ENCODE data around the gene IQCK.

The IQCK gene

DNA sequence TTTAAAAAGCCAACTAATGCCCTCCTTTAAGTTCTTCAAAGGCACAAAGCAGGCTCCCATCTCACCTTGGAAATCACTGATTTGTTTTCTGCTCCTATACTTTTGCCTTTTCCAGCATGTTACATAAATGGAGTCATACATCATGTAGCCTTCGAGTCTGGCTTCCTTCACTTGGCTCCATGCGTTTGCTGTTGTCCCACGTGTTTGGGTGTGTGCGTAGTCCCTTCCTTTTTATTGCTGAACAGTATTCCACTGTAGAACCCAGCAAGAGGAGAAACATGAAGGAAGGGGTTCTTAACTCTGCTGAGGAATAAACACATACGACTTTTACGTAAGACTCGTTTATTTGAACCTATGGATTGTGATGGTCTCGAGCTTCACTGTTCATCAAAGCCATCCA is 84.5 kb downstream of the IQCK start:
- H3K36me3 ChIP-seq (ENCODE audit: insufficient read depth, low read length): no peaks in the 10 kb centered on the region
- TF ChIP-seq POLR2AphosphoS5 (IDR thresholded peaks at IDR 0.05; ENCODE audit: borderline replicate concordance, low read depth, low read length) (no peak), EZH2 (IDR thresholded peaks at IDR 0.05) (no peak), FOXP2 (optimal IDR thresholded peaks at IDR 0.05; ENCODE audit: control extremely low read depth, extremely low read length, insufficient read depth) (no peak)
- no peak overlapping the region for H3K9ac ChIP-seq (ENCODE audit: insufficient read length)
- no peak overlapping the region for H3K4me3 ChIP-seq
- no peak for DNase-seq (ENCODE audit: low read depth, low spot score)
- no peaks in the 10 kb centered on the region; the same call in 1 of the 2 replicates for H3K9me3 ChIP-seq (ENCODE audit: low read depth, low read length)
- no peak overlapping the region for H3K27ac ChIP-seq

DNA sequence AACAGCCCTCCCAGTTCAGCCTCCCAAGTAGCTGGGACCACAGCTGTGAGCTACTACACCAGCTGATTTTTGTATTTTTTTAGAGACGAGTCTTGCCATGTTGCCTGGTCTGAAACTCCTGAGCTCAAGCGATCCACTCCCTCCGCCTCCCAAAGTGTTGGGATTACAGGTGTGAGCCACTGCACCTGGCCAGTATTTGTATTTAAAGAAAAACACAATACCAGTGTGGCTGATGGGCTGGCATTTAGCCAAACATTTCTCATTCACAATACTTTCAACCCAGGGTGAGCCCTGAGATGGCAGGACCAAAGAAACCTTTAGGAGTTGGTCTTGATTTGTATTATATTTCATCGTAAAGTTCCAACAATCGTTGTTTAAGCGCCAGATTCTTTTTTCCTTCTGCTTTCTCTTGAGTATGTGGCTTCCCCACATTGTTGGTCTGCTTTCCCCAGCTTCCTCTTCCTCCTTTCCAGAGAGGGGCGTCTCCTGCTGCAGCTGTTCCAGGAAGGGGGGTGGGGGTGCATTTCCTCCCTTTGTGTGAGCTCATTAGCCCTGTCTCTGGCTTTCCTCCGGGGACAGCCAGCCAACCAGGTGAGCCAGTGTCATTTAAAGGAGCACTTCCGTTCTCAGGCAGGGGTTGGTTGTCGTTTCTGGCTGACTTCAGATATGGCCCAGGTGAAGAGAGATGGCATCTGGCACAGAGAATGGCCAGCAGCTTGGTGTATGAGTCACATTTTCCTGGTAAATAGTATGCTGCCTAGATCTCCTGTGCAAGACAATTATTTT is 86.7 kb downstream of the IQCK start:
- DNase-seq (ENCODE audit: low read depth, low spot score): no peak
- no peak for TF ChIP-seq EZH2 (IDR thresholded peaks at IDR 0.05)
- no peak for TF ChIP-seq POLR2AphosphoS5 (IDR thresholded peaks at IDR 0.05; ENCODE audit: borderline replicate concordance, low read depth, low read length)
- no peak for TF ChIP-seq FOXP2 (optimal IDR thresholded peaks at IDR 0.05; ENCODE audit: control extremely low read depth, extremely low read length, insufficient read depth)
- Histone ChIP-seq H3K9me3 (ENCODE audit: low read depth, low read length) (no peaks in the 10 kb centered on the region; the same call in 1 of the 2 replicates), H3K9ac (ENCODE audit: insufficient read length) (no peak overlapping the region), H3K4me3 (no peak overlapping the region), H3K36me3 (ENCODE audit: insufficient read depth, low read length) (no peaks in the 10 kb centered on the region), H3K27ac (no peak overlapping the region)

DNA sequence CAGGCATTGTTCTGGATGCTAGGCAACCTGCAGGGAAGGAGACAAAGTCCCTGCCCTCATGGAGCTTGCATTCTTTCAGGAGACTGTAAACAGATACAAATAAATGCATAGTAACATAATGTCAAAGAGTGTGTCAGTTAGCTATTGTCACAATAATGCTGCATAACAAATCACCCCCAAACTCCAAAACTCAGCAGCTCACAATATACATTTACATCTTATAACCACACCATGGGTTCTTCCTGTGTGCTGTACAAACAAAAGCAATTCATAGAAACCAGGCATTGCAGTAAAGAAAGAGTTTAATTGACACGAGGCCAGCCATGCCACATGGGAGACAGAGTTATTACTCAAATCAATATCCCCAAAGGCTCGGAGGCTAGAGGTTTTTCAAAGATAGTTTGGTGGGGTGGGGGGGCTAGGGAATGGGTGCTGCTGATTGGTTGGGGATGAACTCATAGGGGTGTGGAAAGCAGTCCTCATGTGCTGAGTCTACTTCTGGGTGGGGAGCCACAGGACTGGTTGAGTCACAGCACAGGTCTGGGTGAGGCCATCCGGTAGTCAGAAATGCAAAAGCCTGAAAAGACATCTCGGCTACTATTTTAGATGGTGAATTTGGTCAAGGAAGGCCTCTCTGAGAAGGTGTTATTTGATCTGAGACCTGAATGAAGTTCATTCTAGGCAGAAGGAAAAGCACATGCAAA is 87.5 kb downstream of the IQCK start:
- DNase-seq (ENCODE audit: low read depth, low spot score): no peak
- Histone ChIP-seq H3K36me3 (ENCODE audit: insufficient read depth, low read length) (no peaks in the 10 kb centered on the region), H3K9me3 (ENCODE audit: low read depth, low read length) (no peaks in the 10 kb centered on the region; the same call in 1 of the 2 replicates), H3K27ac (no peak overlapping the region), H3K9ac (ENCODE audit: insufficient read length) (no peak overlapping the region), H3K4me3 (no peak overlapping the region)
- TF ChIP-seq POLR2AphosphoS5 (IDR thresholded peaks at IDR 0.05; ENCODE audit: borderline replicate concordance, low read depth, low read length) (no peak), EZH2 (IDR thresholded peaks at IDR 0.05) (no peak), FOXP2 (optimal IDR thresholded peaks at IDR 0.05; ENCODE audit: control extremely low read depth, extremely low read length, insufficient read depth) (no peak)

DNA sequence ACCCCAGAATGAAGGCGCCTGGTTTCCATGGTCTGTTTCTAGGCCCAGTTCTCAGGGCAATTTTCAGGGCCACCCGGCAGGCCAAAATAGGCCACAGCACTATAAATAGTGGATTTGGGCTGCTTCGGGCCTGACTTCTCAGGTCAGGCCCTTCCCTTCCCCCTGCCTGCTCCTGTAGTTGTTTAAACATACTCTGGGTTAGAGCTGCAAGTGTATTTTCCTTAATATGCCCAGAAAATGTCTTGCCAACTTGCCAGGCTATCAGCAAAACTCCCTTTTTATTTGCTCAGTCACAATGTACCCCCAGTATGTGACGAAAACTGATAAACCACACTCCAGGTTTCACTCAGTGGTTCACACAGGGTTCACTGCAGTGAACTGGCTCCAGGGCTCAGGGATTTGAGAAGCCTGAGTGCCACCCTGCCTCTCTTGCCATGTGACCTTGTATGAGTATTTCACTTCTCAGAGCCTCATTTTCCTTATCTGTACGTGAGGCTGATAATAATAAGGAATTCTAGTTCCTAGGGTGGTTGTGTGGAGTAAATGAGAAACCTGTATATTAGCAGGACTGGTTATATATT is 90.1 kb downstream of the IQCK start:
- TF ChIP-seq FOXP2 (optimal IDR thresholded peaks at IDR 0.05; ENCODE audit: control extremely low read depth, extremely low read length, insufficient read depth) (no peak), EZH2 (IDR thresholded peaks at IDR 0.05) (no peak)
- Histone ChIP-seq H3K9ac (ENCODE audit: insufficient read length) (no peak overlapping the region), H3K27ac (no peak overlapping the region), H3K4me3 (no peak overlapping the region), H3K36me3 (ENCODE audit: insufficient read depth, low read length) (no peaks in the 10 kb centered on the region), H3K9me3 (ENCODE audit: low read depth, low read length) (no peaks in the 10 kb centered on the region; the same call in 1 of the 2 replicates)
- DNase-seq (ENCODE audit: low read depth, low spot score): no peak

DNA sequence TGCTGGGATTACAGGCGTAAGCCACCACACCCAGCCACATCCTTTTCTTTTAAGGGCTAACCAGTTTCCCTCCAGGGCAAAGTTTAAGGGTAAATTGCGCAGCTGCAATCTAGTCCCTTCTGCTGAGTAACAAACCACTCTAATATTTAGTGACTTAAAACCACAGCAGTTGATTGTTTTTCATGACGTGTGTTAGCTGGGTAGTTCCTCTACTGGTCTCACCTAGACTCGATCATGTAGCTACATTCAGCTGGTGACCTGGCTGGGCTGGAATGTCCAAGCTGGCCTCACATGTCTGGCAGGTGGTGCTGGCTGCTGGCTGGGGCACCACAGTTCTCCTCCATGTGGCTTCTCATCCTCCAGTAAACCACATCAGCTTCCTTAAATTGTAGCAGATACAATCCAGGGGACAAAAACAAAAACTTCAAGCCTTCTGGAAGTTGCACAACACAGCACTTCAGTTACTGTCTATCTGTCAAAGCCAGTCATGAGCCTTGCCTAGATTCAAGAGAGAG is 91.1 kb downstream of the IQCK start:
- Histone ChIP-seq H3K27ac (no peak overlapping the region), H3K9me3 (ENCODE audit: low read depth, low read length) (no peaks in the 10 kb centered on the region; the same call in 1 of the 2 replicates), H3K4me3 (no peak overlapping the region), H3K9ac (ENCODE audit: insufficient read length) (no peak overlapping the region), H3K36me3 (ENCODE audit: insufficient read depth, low read length) (no peaks in the 10 kb centered on the region)
- TF ChIP-seq POLR2AphosphoS5 (IDR thresholded peaks at IDR 0.05; ENCODE audit: borderline replicate concordance, low read depth, low read length) (no peak), FOXP2 (optimal IDR thresholded peaks at IDR 0.05; ENCODE audit: control extremely low read depth, extremely low read length, insufficient read depth) (no peak), EZH2 (IDR thresholded peaks at IDR 0.05) (no peak)
- DNase-seq (ENCODE audit: low read depth, low spot score): no peak

DNA sequence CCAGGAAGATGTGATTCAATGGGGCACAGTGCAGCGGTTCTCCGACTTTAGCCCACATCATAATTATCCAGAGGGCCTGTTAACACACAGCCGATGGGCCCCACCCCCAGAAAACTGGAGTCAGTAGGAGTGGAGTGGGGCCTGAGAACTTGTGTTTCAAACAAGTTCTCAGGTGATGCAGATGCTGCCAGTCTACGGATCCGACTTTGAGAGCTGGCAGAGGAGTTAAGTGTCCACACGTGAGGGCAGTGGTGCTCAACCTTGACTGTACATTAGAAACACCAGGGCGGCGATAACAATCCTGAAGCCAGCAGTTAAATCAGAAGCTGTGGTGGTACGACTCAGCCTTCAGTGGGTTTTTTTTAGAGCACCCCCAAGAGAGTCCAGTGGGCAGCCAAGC is 91.6 kb downstream of the IQCK start:
- no peak for DNase-seq (ENCODE audit: low read depth, low spot score)
- no peak for TF ChIP-seq FOXP2 (optimal IDR thresholded peaks at IDR 0.05; ENCODE audit: control extremely low read depth, extremely low read length, insufficient read depth)
- TF ChIP-seq POLR2AphosphoS5 (IDR thresholded peaks at IDR 0.05; ENCODE audit: borderline replicate concordance, low read depth, low read length): no peak
- no peak for TF ChIP-seq EZH2 (IDR thresholded peaks at IDR 0.05)
- H3K4me3 ChIP-seq: no peak overlapping the region
- H3K27ac ChIP-seq: no peak overlapping the region
- H3K36me3 ChIP-seq (ENCODE audit: insufficient read depth, low read length): no peaks in the 10 kb centered on the region
- no peaks in the 10 kb centered on the region; the same call in 1 of the 2 replicates for H3K9me3 ChIP-seq (ENCODE audit: low read depth, low read length)
- H3K9ac ChIP-seq (ENCODE audit: insufficient read length): no peak overlapping the region

DNA sequence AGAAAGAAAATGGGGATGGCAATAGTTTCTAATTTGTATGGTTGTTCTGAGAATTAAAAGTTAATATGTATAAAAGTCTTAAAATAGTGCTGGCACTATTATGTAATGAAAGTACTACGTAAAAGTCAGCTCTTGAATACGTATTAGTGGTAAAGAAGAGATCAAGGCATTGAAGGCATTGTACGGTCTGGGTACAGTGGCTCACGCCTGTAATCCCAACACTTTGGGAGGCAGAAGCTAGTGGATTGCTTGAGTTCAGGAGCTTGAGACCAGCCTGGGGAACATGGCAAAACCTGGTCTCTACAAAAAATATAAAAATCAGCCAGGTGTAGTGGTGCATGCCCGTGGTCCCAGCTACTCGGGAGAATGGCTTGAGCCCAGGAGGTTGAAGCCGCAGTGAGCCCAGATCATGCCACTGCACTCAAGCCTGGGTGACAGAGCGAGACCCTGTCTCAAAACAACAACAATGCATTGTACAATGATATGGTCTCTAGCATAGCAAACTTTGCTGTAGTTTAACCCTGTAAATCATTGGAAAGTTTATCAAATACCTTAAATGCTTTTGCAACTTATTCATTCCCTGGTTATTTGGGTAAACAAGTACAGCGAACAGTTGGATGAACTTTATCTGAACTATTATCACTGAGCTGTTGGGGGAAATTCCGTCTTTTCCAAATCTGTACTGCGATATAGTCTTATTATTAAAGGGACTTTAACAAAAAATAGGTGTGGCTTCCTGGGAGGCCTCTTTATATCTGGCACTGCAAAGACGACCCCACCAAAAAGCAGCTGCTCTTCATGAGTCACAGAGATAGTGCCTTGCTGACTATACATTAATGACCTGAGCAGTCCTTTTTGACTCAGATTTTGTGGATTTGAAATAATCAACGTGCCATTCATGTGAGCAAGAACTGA is 93.0 kb downstream of the IQCK start:
- TF ChIP-seq EZH2 (IDR thresholded peaks at IDR 0.05): no peak
- TF ChIP-seq FOXP2 (optimal IDR thresholded peaks at IDR 0.05; ENCODE audit: control extremely low read depth, extremely low read length, insufficient read depth): no peak
- no peak for TF ChIP-seq POLR2AphosphoS5 (IDR thresholded peaks at IDR 0.05; ENCODE audit: borderline replicate concordance, low read depth, low read length)
- no peak overlapping the region for H3K4me3 ChIP-seq
- no peaks in the 10 kb centered on the region for H3K36me3 ChIP-seq (ENCODE audit: insufficient read depth, low read length)
- H3K27ac ChIP-seq: no peak overlapping the region
- no peak for DNase-seq (ENCODE audit: low read depth, low spot score)
- H3K9me3 ChIP-seq (ENCODE audit: low read depth, low read length): no peaks in the 10 kb centered on the region
- no peak overlapping the region for H3K9ac ChIP-seq (ENCODE audit: insufficient read length)

Measured in SK-N-MC (cell line).